Vagina (tissue), 2 donors: ENCODE results near the gene BMF. TPM values are rescaled to one million over a fixed set of nuclear protein-coding genes. Genes with fewer than 3 reads are reported as not detected.
A peak's percentile ranks its signal among the peaks of the same experiment; 100 is the strongest.

ENCODE experiments used
- DNase-seq, 2 donors: peaks; one replicate each; pipeline ENCODE4 v3.0.0-alpha.2; 2017; ENCODE audit errors: extremely low spot score in 2 of 2
- H3K27ac ChIP-seq: fragments of 200-600 bp; sonication (generic); one replicate; pipeline ENCODE4 v1.5.1; 2019
- H3K27me3 ChIP-seq: fragments of 200-600 bp; sonication (generic); one replicate; pipeline ENCODE4 v1.5.1; 2019
- H3K36me3 ChIP-seq, 2 donors: fragments of 200-600 bp; sonication (generic); one replicate each; pipeline ENCODE4 v1.5.1; 2017 to 2019
- H3K4me1 ChIP-seq: fragments of 200-600 bp; sonication (generic); one replicate; pipeline ENCODE4 v1.5.1; 2019
- H3K4me3 ChIP-seq, 2 donors: fragments of 200-600 bp; sonication (generic); 1 replicate in 1 of 2; 2 replicates in 1 of 2; pipeline ENCODE4 v1.5.1; 2016 to 2019
- H3K9me3 ChIP-seq: fragments of 200-600 bp; sonication (generic); one replicate; pipeline ENCODE4 v1.5.1; 2019
- POLR2A ChIP-seq, 2 donors: fragments of 450-650 bp; IDR thresholded peaks; one replicate each; pipeline ENCODE4 v1.6.1; 2017; ENCODE audit warnings: antibody characterized with exemption in 2 of 2, mild to moderate bottlenecking in 2 of 2, moderate library complexity in 2 of 2
- POLR2AphosphoS5 ChIP-seq, 2 donors: sonication (generic); formaldehyde crosslinking; IDR thresholded peaks; one replicate each; pipeline ENCODE4 v1.9.0; 2017; ENCODE audit warnings: antibody characterized with exemption in 2 of 2, mild to moderate bottlenecking in 2 of 2, low read depth in 1 of 2; ENCODE audit not compliant: insufficient read depth in 1 of 2
- intact Hi-C: fragments of 100-400 bp; cut with DNase I; formaldehyde crosslinking; loops from one replicate; pipeline ENCODE4 v1.15.1; 2023
- total RNA-seq: library from RNA; depleted of rRNA; stranded (reverse); fragments of >200 nt; gene quantifications from one replicate; pipeline ENCODE4 v1.2.3, GENCODE V29; 2016
- TF ChIP-seq, protein P1 (sequence below), 3 experiments: fragments of 450-650 bp in 2 of 3; fragments of 200-600 bp in 1 of 3; sonication (generic) in 1 of 3; IDR thresholded peaks; one replicate each; pipeline ENCODE4 v1.5.1; 2017 to 2019; ENCODE audit warnings: antibody characterized with exemption in 3 of 3, mild to moderate bottlenecking in 2 of 3, moderate library complexity in 2 of 3

BMF gene
- total RNA-seq, 1 donor from 2014 or later, result 2.9 TPM

DNA sequence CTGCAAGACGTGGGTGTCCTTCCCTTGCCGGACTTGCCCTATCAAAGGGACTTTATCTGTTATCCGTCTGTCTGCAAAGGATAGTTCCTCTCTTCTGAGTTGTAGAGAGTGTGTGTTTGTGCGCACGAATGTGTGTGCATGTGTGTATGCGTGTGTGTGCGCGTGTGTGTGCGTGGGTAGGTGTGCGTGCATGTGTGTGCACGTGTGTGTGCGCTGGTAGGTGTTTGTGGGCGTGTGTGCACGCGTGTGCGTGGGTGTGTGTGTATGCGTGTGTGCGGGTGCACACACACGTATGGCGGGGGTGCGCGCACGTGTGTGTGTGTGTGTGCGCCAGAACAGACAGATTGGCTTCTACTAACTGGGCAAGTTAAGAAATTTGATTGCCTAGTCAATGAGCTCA lies 4.1 kb upstream of the BMF start:
- intact Hi-C loops, result no loop called here

DNA sequence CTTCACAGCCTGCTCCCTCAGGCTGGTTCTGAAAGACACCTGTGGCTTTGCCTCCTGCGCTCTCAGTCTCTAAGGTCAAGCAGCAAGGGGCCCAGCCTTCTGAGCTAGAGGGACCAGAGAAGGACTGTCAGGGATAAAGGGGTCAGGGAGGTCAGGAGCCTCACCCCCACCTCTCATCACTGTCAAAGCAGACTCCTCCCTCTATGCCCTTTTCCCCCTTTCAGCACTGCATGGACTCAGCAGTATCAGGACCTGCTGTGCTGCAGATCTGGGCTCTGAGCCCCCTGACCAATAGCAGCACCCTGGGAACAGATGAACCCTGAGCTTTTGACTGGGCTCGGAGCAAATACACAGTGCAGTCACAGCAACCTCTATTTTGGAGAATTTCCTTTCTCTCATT lies 3.2 kb upstream of the BMF start:
- H3K9me3 ChIP-seq, result no peaks in the 10 kb centered on the region
- no peak overlapping the region for H3K27ac ChIP-seq
- peaks cover 24% of the 10 kb centered on the region for H3K4me1 ChIP-seq
- H3K4me3 ChIP-seq, result no peak overlapping the region
- TF ChIP-seq POLR2AphosphoS5 (IDR thresholded peaks at IDR 0.05; ENCODE audit: insufficient read depth in 1 of 2, low read depth in 1 of 2) (no peak), POLR2A (IDR thresholded peaks at IDR 0.05) (no peak)
- TF ChIP-seq, protein P1, sequence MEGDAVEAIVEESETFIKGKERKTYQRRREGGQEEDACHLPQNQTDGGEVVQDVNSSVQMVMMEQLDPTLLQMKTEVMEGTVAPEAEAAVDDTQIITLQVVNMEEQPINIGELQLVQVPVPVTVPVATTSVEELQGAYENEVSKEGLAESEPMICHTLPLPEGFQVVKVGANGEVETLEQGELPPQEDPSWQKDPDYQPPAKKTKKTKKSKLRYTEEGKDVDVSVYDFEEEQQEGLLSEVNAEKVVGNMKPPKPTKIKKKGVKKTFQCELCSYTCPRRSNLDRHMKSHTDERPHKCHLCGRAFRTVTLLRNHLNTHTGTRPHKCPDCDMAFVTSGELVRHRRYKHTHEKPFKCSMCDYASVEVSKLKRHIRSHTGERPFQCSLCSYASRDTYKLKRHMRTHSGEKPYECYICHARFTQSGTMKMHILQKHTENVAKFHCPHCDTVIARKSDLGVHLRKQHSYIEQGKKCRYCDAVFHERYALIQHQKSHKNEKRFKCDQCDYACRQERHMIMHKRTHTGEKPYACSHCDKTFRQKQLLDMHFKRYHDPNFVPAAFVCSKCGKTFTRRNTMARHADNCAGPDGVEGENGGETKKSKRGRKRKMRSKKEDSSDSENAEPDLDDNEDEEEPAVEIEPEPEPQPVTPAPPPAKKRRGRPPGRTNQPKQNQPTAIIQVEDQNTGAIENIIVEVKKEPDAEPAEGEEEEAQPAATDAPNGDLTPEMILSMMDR (IDR thresholded peaks at IDR 0.05), result no peak
- intact Hi-C loops, result no loop called here
- no peak for DNase-seq
- no peaks in the 10 kb centered on the region for H3K27me3 ChIP-seq
- no peaks in the 10 kb centered on the region for H3K36me3 ChIP-seq

More for the DNA sequence above, 4.1 kb upstream of the BMF start:
- Histone ChIP-seq H3K4me3 (no peak overlapping the region), H3K27me3 (no peaks in the 10 kb centered on the region), H3K4me1 (peaks cover 15% of the 10 kb centered on the region), H3K36me3 (no peaks in the 10 kb centered on the region), H3K9me3 (no peaks in the 10 kb centered on the region), H3K27ac (no peak overlapping the region)
- TF ChIP-seq POLR2A (IDR thresholded peaks at IDR 0.05) (no peak), POLR2AphosphoS5 (IDR thresholded peaks at IDR 0.05; ENCODE audit: insufficient read depth in 1 of 2, low read depth in 1 of 2) (no peak)
- TF ChIP-seq, protein P1 (IDR thresholded peaks at IDR 0.05), result no peak
- DNase-seq, result no peak

DNA sequence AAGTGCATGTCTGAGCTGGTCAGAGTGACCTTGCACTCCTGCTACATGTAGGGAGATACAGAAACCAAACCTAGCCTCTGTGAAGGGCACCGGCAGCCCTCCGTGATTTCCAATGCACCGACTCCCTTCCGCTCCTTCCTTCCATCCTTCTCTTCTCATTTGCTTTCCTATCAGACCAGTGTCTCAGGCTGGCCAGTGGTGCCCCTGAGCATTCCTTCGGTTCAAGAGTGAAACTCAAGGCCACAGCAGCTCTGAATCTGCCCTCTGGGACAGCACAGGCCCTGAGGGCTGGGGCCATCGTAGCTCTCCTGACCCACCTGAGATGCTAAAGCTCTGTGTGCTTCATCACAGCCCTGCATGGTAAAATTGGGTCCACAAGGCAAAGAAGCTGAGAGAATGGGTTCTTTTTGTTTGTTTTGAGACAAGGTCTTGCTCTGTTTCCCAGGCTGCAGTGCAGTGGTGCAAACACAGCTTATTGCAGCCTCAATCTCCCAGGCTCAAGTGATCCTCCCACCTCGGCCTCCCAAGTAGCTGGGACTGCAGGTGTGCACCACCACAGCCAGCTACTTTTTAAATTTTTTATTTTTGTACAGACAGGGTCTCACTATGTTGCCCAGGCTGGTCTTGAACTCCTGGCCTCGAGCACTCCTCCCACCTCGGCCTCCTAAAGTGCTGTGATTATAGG lies 2.3 kb upstream of the BMF start:
- TF ChIP-seq, protein P1 (IDR thresholded peaks at IDR 0.05), result no peak
- TF ChIP-seq POLR2AphosphoS5 (IDR thresholded peaks at IDR 0.05; ENCODE audit: insufficient read depth in 1 of 2, low read depth in 1 of 2) (no peak), POLR2A (IDR thresholded peaks at IDR 0.05) (no peak)
- no peak overlapping the region for H3K27ac ChIP-seq
- H3K4me1 ChIP-seq, result peaks cover 33% of the 10 kb centered on the region
- intact Hi-C loops, result no loop called here
- H3K9me3 ChIP-seq, result no peaks in the 10 kb centered on the region
- no peak overlapping the region for H3K4me3 ChIP-seq
- H3K27me3 ChIP-seq, result no peaks in the 10 kb centered on the region
- H3K36me3 ChIP-seq, result no peaks in the 10 kb centered on the region
- no peak for DNase-seq

DNA sequence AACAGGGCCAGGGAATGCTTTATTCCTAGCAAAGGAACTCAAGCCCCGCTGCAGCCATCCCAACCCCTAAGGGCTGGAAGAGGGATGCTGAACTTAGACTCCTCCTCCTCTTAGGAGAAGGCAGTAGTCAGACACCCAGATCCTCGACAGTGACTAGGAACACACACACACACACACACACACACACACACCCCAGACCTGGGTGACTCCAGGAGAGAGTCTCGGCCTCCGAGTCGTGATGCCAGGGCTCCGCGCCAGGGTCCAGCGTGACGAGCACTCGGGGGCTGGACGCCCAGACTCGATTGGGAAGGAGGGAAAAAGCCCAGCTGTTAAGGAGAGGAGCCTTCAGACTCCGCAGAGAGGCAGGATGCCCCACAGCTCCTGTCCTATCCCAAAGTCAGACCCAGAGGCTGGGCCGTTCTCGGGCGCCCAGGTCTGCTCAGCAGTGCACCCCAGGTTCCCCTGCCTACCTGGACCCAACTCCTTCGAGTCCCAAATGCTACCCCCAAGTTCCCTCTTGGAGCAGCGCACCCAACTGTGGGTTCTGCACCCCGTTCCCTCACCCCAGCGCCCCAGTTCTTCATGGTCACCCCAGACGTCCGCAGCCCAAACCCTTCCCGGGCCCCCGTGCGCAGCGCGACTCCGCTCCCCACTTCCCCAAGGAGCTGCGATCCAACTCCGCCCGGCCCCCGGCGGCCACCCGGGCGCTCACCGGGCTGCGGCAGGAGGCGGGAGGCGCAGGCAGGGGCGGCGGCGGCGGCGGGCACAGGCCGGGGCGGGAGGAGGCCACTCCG lies 421 bp downstream of the BMF start:
- TF ChIP-seq POLR2A (IDR thresholded peaks at IDR 0.05) (peak in 1 of 2 donors; percentile 84), POLR2AphosphoS5 (IDR thresholded peaks at IDR 0.05; ENCODE audit: insufficient read depth in 1 of 2, low read depth in 1 of 2) (no peak)
- TF ChIP-seq, protein P1 (IDR thresholded peaks at IDR 0.05), result no peak
- H3K9me3 ChIP-seq, result no peaks in the 10 kb centered on the region
- intact Hi-C loops, result no loop called here
- H3K4me3 ChIP-seq, result peak overlapping the region; percentile 70 to 92
- H3K27ac ChIP-seq, result peak overlapping the region; percentile 96
- no peaks in the 10 kb centered on the region for H3K36me3 ChIP-seq
- H3K4me1 ChIP-seq, result peaks cover 60% of the 10 kb centered on the region
- no peak for DNase-seq
- H3K27me3 ChIP-seq, result no peaks in the 10 kb centered on the region
